DOHH2 (cell line): ENCODE measurements around the gene CFAP100.

ENCODE experiments used
- CTCF ChIP-seq: fragments of 200-600 bp; sonication (generic); IDR thresholded peaks from one replicate; pipeline ENCODE4 v1.5.1; 2014; ENCODE audit warnings: antibody characterized with exemption, mild to moderate bottlenecking, low read depth, low read length; ENCODE audit not compliant: poor library complexity, severe bottlenecking
- EZH2phosphoT487 ChIP-seq: fragments of 200-600 bp; sonication (generic); IDR thresholded peaks from 2 replicates; pipeline ENCODE4 v1.6.1; 2017; ENCODE audit warnings: borderline replicate concordance, mild to moderate bottlenecking, antibody characterized with exemption, low read length, moderate library complexity, mixed read lengths

GRCh38 chr3:126390751-126391150, 4.0 kb upstream of the CFAP100 start:
- TF ChIP-seq CTCF: no peak
- no peak for TF ChIP-seq EZH2phosphoT487
